Uterus (tissue), 2 donors: Measurements from ENCODE around the gene MLLT11.

Experiments
- POLR2A ChIP-seq, 2 donors: fragments of 450-650 bp; IDR thresholded peaks; one replicate each; pipeline ENCODE4 v1.6.1; 2016; ENCODE audit warnings: antibody characterized with exemption in 2 of 2, mild to moderate bottlenecking in 1 of 2, moderate library complexity in 1 of 2
- TF ChIP-seq, protein P1 (sequence below), 4 experiments: fragments of 200-600 bp in 2 of 4; fragments of 450-650 bp in 2 of 4; sonication (generic) in 2 of 4; IDR thresholded peaks; one replicate each; pipeline ENCODE4 v1.5.1; 2016 to 2019; ENCODE audit warnings: antibody characterized with exemption in 4 of 4, mild to moderate bottlenecking in 2 of 4, moderate library complexity in 1 of 4

GRCh38 chr1:151047591-151047924 lies 12.6 kb upstream of the MLLT11 start, which contains the start of gene C1orf56:
- peak; percentile 71 to 80 for TF ChIP-seq POLR2A (IDR thresholded peaks at IDR 0.05)
- TF ChIP-seq, protein P1, sequence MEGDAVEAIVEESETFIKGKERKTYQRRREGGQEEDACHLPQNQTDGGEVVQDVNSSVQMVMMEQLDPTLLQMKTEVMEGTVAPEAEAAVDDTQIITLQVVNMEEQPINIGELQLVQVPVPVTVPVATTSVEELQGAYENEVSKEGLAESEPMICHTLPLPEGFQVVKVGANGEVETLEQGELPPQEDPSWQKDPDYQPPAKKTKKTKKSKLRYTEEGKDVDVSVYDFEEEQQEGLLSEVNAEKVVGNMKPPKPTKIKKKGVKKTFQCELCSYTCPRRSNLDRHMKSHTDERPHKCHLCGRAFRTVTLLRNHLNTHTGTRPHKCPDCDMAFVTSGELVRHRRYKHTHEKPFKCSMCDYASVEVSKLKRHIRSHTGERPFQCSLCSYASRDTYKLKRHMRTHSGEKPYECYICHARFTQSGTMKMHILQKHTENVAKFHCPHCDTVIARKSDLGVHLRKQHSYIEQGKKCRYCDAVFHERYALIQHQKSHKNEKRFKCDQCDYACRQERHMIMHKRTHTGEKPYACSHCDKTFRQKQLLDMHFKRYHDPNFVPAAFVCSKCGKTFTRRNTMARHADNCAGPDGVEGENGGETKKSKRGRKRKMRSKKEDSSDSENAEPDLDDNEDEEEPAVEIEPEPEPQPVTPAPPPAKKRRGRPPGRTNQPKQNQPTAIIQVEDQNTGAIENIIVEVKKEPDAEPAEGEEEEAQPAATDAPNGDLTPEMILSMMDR (IDR thresholded peaks at IDR 0.05): peak in 1 of 4 experiments; percentile 13
